Right ventricle myocardium superior (tissue), 1 donor: ENCODE results near the gene COL6A3. TPM values are rescaled to one million over a fixed set of nuclear protein-coding genes. Genes with fewer than 3 reads are reported as not detected.

Source experiments
- ATAC-seq: fragments of 200-7000 bp; cut with Tn5 transposase; one replicate; pipeline ENCODE4 v1.9.1; 2020; ENCODE audit warnings: mild to moderate bottlenecking; ENCODE audit not compliant: poor library complexity
- DNase-seq: peaks from one replicate; pipeline ENCODE4 v3.0.0-alpha.2; 2020
- intact Hi-C: fragments of 100-400 bp; cut with DNase I; formaldehyde crosslinking; loops from one replicate; pipeline ENCODE4 v1.11.2; 2022
- total RNA-seq: library from RNA; stranded (reverse); fragmentation: NEBNext Ultra II Directional; extraction: Animal tissue kit (Norgen Biotek cat#: 25700); gene quantifications from one replicate; pipeline ENCODE4 v1.2.1, GENCODE V29; 2021
- donor health status: DM: no; HTN: yes; CAD: no; lungs with severe emphysema.

The COL6A3 gene
- total RNA-seq, 1 donor from 2014 or later, result 64.9 TPM

DNA sequence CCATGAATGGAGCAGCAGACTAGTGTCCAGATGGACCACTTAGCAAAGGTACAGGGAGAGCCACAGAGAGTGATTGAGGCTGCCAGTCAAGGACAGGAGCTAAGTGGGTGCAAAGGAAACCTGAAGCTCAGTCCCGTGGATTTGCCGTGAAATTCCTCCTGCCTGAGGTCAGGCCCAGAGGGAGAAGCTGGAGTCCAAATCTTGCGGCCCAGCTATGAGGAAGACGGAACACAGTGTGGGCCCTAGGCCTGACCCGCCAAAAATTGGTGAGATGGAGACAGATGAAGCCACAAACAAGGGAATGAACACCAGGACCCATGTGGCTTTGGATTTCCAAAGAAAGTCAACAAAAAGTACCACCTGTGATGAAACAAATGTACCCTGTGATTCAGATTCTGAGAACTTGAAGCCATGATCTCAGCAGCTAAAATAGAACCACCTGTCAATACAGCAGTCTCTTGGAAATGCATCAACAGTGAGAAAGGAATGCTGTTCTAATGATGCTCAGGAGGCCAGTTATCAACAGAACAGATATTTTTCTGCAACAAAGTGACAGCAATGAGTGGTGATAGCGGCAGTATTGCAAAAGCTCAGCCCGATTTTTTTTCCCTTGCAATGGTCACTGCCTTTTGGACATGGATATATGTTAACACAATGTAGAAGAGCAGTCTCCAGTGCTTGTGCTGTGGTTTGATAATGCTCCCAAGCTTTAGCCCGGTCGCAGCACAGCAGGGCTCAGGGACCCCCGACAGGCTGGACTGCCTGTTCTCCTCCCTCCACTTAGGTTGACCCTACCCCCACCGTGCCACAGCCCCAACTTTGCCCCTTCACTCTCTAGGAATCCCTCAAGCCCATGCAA lies 10.7 kb downstream of the COL6A3 start:
- DNase-seq (no peak), ATAC-seq (peak; percentile 63)
- intact Hi-C loops, result no loop called here

GRCh38 chr2:237400199-237400598 lies 13.8 kb downstream of the COL6A3 start:
- no peak for ATAC-seq
- no peak for DNase-seq
- intact Hi-C loops, result no loop called here

GRCh38 chr2:237397072-237397471 lies 16.9 kb downstream of the COL6A3 start:
- DNase-seq (no peak), ATAC-seq (no peak)
- intact Hi-C loops, result no loop called here

GRCh38 chr2:237393523-237393922 lies 20.4 kb downstream of the COL6A3 start:
- DNase-seq, result no peak
- intact Hi-C loops, result no loop called here
- no peak for ATAC-seq

- ATAC-seq, result no peak
- intact Hi-C loops, result no loop called here
These were observed 21.8 kb downstream of the COL6A3 start for GRCh38 chr2:237392186-237392585.

DNA sequence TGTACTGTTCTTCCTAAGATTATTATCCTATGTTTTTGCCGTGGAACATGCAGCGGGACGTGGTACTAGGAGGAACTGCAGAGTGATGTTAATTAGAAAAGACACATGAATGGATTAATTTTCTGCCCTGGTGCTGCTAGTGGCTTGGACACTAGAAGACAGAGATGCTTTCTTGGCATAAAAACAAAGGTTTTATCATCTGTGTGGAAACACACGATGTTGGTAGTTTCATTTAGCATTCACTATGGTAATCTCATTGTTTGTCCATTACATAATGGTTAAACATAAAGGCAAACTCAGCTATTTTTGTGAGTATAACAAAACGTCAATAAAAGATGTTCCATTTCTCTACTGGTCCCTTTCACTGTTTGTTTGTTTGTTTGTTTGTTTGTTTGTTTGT lies 22.8 kb downstream of the COL6A3 start:
- DNase-seq (no peak), ATAC-seq (no peak)
- intact Hi-C loops, result no loop called here

More at GRCh38 chr2:237392186-237392585, 21.8 kb downstream of the COL6A3 start:
- no peak for DNase-seq

DNA sequence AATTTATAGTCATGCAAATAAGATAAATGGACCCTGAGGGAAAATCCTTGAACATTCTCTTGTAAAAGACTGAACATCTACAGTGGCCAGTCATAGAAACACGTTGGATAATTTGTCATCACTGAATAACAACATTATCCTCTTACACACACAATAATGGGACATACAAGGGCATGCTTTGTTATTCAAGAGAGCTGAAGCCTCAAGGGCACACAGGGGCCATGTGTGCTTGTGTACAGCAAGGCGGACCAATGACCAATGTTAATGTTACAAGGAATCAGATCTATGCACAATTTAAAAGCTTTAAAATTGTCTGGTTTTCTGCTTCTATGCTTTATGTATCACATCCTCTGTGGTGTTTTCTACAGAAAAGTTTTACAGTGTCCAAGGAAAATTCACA lies 23.7 kb downstream of the COL6A3 start:
- ATAC-seq (no peak), DNase-seq (no peak)
- intact Hi-C loops, result no loop called here

GRCh38 chr2:237389831-237390230 lies 24.1 kb downstream of the COL6A3 start:
- no peak for ATAC-seq
- intact Hi-C loops, result no loop called here
- no peak for DNase-seq

DNA sequence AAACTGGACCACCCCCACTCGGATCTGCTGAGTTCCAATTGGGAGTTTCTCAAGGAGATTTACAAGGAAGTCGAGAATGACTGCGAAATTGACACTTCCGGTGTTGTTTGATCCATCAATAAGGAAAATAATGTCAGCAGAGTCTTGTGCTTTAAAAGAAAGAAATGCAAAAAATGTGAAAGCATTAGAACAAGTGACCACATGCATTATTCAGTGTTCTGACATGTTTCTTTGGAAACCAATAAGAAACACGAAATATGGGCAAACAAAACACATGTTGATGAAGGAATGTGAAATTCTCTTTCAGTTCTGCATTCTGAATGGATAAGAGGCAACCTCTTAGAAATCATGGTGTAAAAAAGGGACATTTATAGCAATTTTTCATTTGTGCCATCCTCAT lies 25.9 kb downstream of the COL6A3 start:
- DNase-seq, result no peak
- intact Hi-C loops, result no loop called here
- ATAC-seq, result no peak

- no peak for ATAC-seq
These were observed 29.3 kb downstream of the COL6A3 start for GRCh38 chr2:237384672-237385020.

GRCh38 chr2:237383991-237384671 lies 29.8 kb downstream of the COL6A3 start:
- intact Hi-C loops, result no loop called here
- ATAC-seq (no peak), DNase-seq (no peak)

More at GRCh38 chr2:237384672-237385020, 29.3 kb downstream of the COL6A3 start:
- intact Hi-C loops, result no loop called here
- no peak for DNase-seq

GRCh38 chr2:237380768-237381167 lies 33.2 kb downstream of the COL6A3 start:
- ATAC-seq (no peak), DNase-seq (no peak)
- intact Hi-C loops, result no loop called here

GRCh38 chr2:237379636-237380035 lies 34.3 kb downstream of the COL6A3 start:
- DNase-seq (no peak), ATAC-seq (no peak)
- intact Hi-C loops, result no loop called here

GRCh38 chr2:237378650-237379049 lies 35.3 kb downstream of the COL6A3 start:
- intact Hi-C loops, result no loop called here
- DNase-seq, result no peak
- ATAC-seq, result no peak

- ATAC-seq, result no peak
- no peak for DNase-seq
- intact Hi-C loops, result no loop called here
These were observed 39.5 kb downstream of the COL6A3 start for GRCh38 chr2:237374284-237375060.

DNA sequence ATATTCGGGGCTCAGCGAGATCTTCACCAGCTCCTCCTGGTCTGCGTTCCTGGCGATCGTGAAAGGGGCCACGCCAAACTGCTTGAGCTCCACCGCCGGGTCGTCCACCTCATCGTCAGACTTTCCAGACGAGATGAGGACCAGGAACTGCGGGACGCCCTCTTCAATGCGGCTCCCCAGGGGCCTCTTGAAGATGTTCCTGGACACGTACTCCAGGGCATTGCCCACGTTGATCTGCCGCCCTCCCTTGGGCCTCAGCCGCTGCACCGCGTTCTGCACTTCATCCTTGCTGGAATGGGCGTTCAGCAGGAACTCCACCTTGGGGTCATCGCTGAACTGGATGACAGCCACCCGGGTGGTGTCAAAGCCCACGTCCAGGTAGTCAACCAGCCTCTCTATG lies 42.1 kb downstream of the COL6A3 start:
- DNase-seq (no peak), ATAC-seq (no peak)
- intact Hi-C loops, result no loop called here

- intact Hi-C loops, result no loop called here
- no peak for DNase-seq
- ATAC-seq, result no peak
These were observed 48.3 kb downstream of the COL6A3 start for GRCh38 chr2:237365671-237366070.

GRCh38 chr2:237364655-237365054 lies 49.3 kb downstream of the COL6A3 start:
- ATAC-seq (no peak), DNase-seq (no peak)
- intact Hi-C loops, result no loop called here

DNA sequence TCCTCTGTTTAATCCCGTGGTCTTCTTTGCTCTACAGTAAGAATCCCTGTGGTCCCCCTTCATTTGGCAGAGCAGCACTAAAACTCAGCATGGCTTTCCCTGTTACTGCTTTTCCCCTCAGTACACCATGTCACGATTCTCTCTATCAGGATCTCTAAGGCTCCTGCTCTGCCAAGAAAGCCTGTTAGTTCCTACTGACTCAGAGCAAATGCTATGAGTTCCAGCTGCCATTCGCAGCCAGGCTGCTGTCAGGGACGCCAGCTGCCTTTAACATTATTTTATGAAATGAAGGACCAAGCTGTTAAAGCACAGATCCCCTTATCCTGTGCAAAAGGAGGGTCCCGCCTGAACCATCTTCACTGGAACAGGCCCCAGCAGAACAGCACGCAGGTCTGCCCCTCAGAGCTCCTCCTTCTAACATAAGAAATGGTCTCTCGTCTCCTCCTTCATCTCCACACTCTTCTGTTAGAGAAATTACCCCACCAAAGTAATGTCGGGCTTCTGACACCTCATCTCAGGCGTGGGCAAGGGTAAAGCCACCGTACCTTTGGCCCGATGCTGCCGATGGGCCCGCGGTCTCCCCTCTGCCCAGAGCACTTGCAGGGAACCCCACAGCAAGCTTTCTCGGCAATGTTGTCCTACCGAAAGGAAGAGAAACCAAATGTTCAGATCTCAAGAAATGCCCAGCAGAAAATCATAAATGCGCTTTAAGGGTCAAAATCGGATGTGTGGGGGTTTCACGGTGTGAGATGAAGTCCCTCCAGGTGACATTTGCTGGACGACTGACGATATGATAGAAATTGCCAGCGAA lies 52.6 kb downstream of the COL6A3 start:
- intact Hi-C loops, result no loop called here
- peak; percentile 71 for ATAC-seq
- DNase-seq, result no peak
